ENCODE data around the gene STX8.

Gene STX8

GRCh38 chr17:9370467-9370866 lies 205.2 kb downstream of the STX8 start:
- TF ChIP-seq, protein P1, sequence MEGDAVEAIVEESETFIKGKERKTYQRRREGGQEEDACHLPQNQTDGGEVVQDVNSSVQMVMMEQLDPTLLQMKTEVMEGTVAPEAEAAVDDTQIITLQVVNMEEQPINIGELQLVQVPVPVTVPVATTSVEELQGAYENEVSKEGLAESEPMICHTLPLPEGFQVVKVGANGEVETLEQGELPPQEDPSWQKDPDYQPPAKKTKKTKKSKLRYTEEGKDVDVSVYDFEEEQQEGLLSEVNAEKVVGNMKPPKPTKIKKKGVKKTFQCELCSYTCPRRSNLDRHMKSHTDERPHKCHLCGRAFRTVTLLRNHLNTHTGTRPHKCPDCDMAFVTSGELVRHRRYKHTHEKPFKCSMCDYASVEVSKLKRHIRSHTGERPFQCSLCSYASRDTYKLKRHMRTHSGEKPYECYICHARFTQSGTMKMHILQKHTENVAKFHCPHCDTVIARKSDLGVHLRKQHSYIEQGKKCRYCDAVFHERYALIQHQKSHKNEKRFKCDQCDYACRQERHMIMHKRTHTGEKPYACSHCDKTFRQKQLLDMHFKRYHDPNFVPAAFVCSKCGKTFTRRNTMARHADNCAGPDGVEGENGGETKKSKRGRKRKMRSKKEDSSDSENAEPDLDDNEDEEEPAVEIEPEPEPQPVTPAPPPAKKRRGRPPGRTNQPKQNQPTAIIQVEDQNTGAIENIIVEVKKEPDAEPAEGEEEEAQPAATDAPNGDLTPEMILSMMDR (conservative IDR thresholded peaks at IDR 0.05; ENCODE audit: low read depth, low read length) = no peak
- DNase-seq (ENCODE audit: low read depth) = peak; percentile 71
- no peak overlapping the region for H3K4me3 ChIP-seq (ENCODE audit: low read depth, low read length)

- TF ChIP-seq, protein P1 (conservative IDR thresholded peaks at IDR 0.05; ENCODE audit: low read depth, low read length) = no peak
- no peak overlapping the region for H3K4me3 ChIP-seq (ENCODE audit: low read depth, low read length)
- DNase-seq (ENCODE audit: low read depth) = no peak
Observed at GRCh38 chr17:9368631-9369030, 207.0 kb downstream of the STX8 start.

DNA sequence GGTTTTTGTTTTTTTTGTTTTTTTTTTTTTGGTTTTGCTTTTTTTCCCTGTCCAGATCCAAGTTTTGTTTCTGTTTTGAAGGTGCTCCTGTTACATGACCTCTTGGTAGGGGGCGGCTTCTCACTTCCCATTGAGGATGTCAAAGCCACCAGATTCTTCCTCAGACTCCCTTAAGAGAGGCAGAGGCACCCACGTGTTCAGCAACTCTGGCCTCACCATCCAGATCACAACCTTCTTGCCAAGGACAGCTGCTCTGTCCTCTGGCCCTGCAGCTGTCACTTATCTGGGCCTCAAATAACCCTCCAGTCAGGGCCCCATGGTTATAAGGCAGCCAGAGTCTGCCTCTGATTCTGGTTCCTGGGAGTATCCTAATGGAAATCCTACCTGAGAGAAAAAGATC lies 208.5 kb downstream of the STX8 start:
- DNase-seq (ENCODE audit: low read depth) = no peak
- H3K4me3 ChIP-seq (ENCODE audit: low read depth, low read length) = no peak overlapping the region
- TF ChIP-seq, protein P1 (conservative IDR thresholded peaks at IDR 0.05; ENCODE audit: low read depth, low read length) = no peak

GRCh38 chr17:9364837-9365430 lies 210.7 kb downstream of the STX8 start:
- TF ChIP-seq, protein P1 (conservative IDR thresholded peaks at IDR 0.05; ENCODE audit: low read depth, low read length) = no peak
- DNase-seq (ENCODE audit: low read depth) = no peak
- no peak overlapping the region for H3K4me3 ChIP-seq (ENCODE audit: low read depth, low read length)

GRCh38 chr17:9363440-9364350 lies 211.9 kb downstream of the STX8 start:
- no peak overlapping the region for H3K4me3 ChIP-seq (ENCODE audit: low read depth, low read length)
- TF ChIP-seq, protein P1 (conservative IDR thresholded peaks at IDR 0.05; ENCODE audit: low read depth, low read length) = no peak
- DNase-seq (ENCODE audit: low read depth) = peak; percentile 69

- peak; percentile 92 for DNase-seq (ENCODE audit: low read depth)
- TF ChIP-seq, protein P1 (conservative IDR thresholded peaks at IDR 0.05; ENCODE audit: low read depth, low read length) = no peak
- H3K4me3 ChIP-seq (ENCODE audit: low read depth, low read length) = no peak overlapping the region
Observed at GRCh38 chr17:9361188-9361955, 214.2 kb downstream of the STX8 start.

Data from choroid plexus epithelial cell (primary cell).